ENCODE results near the gene MARCHF10. TPM values are rescaled to one million over a fixed set of nuclear protein-coding genes. Genes with fewer than 3 reads are reported as not detected.

Gene MARCHF10
- total RNA-seq, 1 experiment from 2014 or later, result not detected

GRCh38 chr17:62763891-62764600 lies 44.1 kb downstream of the MARCHF10 start:
- no peaks in the 10 kb centered on the region for H3K9me3 ChIP-seq (ENCODE audit: control insufficient read depth in 1 of 2, insufficient read depth in 1 of 2, low read depth in 1 of 2, low read length in 2 of 2)
- ChIA-PET POLR2A (no interaction called here), CTCF (no interaction called here), RAD21 (ENCODE audit: low non-redundant PET in 1 of 2, low total read pairs in 2 of 2, uncharacterized antibody in 2 of 2, unreplicated experiment in 2 of 2) (no interaction called here)
- DNase-seq (ENCODE audit: low read depth, low spot score) (no peak), ATAC-seq (no peak)
- 0 out of 2 replicates have a peak, but pooled peaks cover 6% of the 10 kb centered on the region for H3K27me3 ChIP-seq (ENCODE audit: insufficient read depth, low read length)
- no peak overlapping the region for H3K4me2 ChIP-seq (ENCODE audit: low read length)
- no TSS peak for BruUV-seq (replicated peaks)
- peaks cover 0 to 4% of the 10 kb centered on the region in 2 experiments; a peak in 1 of 4 replicates for H3K4me1 ChIP-seq (ENCODE audit: control insufficient read depth in 1 of 2, insufficient read depth in 2 of 2, low read length in 2 of 2)
- no peak overlapping the region for H3K4me3 ChIP-seq (replicated peaks in 1 of 2; ENCODE audit: low read depth in 1 of 2, low read length in 2 of 2)
- H3K9ac ChIP-seq (ENCODE audit: low read length), result no peak overlapping the region
- no peaks in the 10 kb centered on the region for H4K20me1 ChIP-seq (ENCODE audit: insufficient read depth)
- H3K79me2 ChIP-seq (ENCODE audit: insufficient read depth, low read length), result no peaks in the 10 kb centered on the region
- H3K27ac ChIP-seq (ENCODE audit: low read depth, low read length), result no peak overlapping the region
- intact Hi-C loops (cut with micrococcal nuclease), result no loop called here
- TF ChIP-seq SRF (IDR thresholded peaks at IDR 0.05; ENCODE audit: low read depth) (no peak), TCF7L2 (IDR thresholded peaks at IDR 0.05; ENCODE audit: borderline replicate concordance, extremely low read depth, insufficient read depth, insufficient read length) (no peak), ZNF274 (IDR thresholded peaks at IDR 0.05; ENCODE audit: low read depth, low read length) (no peak)
- no peak overlapping the region for H2AFZ ChIP-seq (ENCODE audit: low read depth, low read length, poor library complexity, severe bottlenecking)
- no peaks in the 10 kb centered on the region for H3K9me2 ChIP-seq (ENCODE audit: insufficient read depth)
- H3K36me3 ChIP-seq (ENCODE audit: control insufficient read depth in 1 of 2, insufficient read depth in 2 of 2, low read length in 2 of 2), result no peaks in the 10 kb centered on the region

- H3K27me3 ChIP-seq (ENCODE audit: insufficient read depth, low read length), result 0 out of 2 replicates have a peak, but pooled peaks cover 6% of the 10 kb centered on the region
- H3K9ac ChIP-seq (ENCODE audit: low read length), result no peak overlapping the region
- H3K4me2 ChIP-seq (ENCODE audit: low read length), result no peak overlapping the region
- peaks cover 0 to 4% of the 10 kb centered on the region in 2 experiments; a peak in 1 of 4 replicates for H3K4me1 ChIP-seq (ENCODE audit: control insufficient read depth in 1 of 2, insufficient read depth in 2 of 2, low read length in 2 of 2)
- no peak overlapping the region for H3K4me3 ChIP-seq (replicated peaks in 1 of 2; ENCODE audit: low read depth in 1 of 2, low read length in 2 of 2)
- no peaks in the 10 kb centered on the region for H3K36me3 ChIP-seq (ENCODE audit: control insufficient read depth in 1 of 2, insufficient read depth in 2 of 2, low read length in 2 of 2)
- no peaks in the 10 kb centered on the region for H3K79me2 ChIP-seq (ENCODE audit: insufficient read depth, low read length)
- no TSS peak for BruUV-seq (replicated peaks)
- H3K9me3 ChIP-seq (ENCODE audit: control insufficient read depth in 1 of 2, insufficient read depth in 1 of 2, low read depth in 1 of 2, low read length in 2 of 2), result no peaks in the 10 kb centered on the region
- ChIA-PET POLR2A (no interaction called here), RAD21 (ENCODE audit: low non-redundant PET in 1 of 2, low total read pairs in 2 of 2, uncharacterized antibody in 2 of 2, unreplicated experiment in 2 of 2) (no interaction called here), CTCF (no interaction called here)
- DNase-seq (ENCODE audit: low read depth, low spot score) (no peak), ATAC-seq (0 out of 2 replicates have a peak, but pooled peaks have one; percentile 46)
- TF ChIP-seq FOSL1 (IDR thresholded peaks at IDR 0.05; ENCODE audit: low read depth), result peak; percentile 47; the same call in 1 of the 2 replicates
- no peak for TF ChIP-seq MAX (IDR thresholded peaks at IDR 0.05)
- TF ChIP-seq SP1 (IDR thresholded peaks at IDR 0.05; ENCODE audit: low read depth), result 0 out of 2 replicates have a peak, but pooled peaks have one; percentile 30
- no peak for TF ChIP-seq JUND (IDR thresholded peaks at IDR 0.05)
- TF ChIP-seq EZH2 (IDR thresholded peaks at IDR 0.05), result no peak
- no peak for TF ChIP-seq ZFX (IDR thresholded peaks at IDR 0.05)
- TF ChIP-seq CTCF (IDR thresholded peaks at IDR 0.05 in 2 of 3, conservative IDR thresholded peaks at IDR 0.05 in 1 of 3; ENCODE audit: borderline replicate concordance in 1 of 3, insufficient read depth in 1 of 3, low read depth in 2 of 3, low read length in 2 of 3), result no peak
- no peak for TF ChIP-seq REST (IDR thresholded peaks at IDR 0.05; ENCODE audit: low read depth)
- no peak for TF ChIP-seq ATF3 (IDR thresholded peaks at IDR 0.05)
- TF ChIP-seq CEBPB (IDR thresholded peaks at IDR 0.05; ENCODE audit: low read depth), result 0 out of 2 replicates have a peak, but pooled peaks have one; percentile 11
- H3K9me2 ChIP-seq (ENCODE audit: insufficient read depth), result no peaks in the 10 kb centered on the region
- no peak overlapping the region for H2AFZ ChIP-seq (ENCODE audit: low read depth, low read length, poor library complexity, severe bottlenecking)
- H3K27ac ChIP-seq (ENCODE audit: low read depth, low read length), result no peak overlapping the region
- H4K20me1 ChIP-seq (ENCODE audit: insufficient read depth), result no peaks in the 10 kb centered on the region
- intact Hi-C loops (cut with micrococcal nuclease), result no loop called here
Measured at GRCh38 chr17:62761884-62762283, 46.2 kb downstream of the MARCHF10 start.
